GM18502 (cell line): ENCODE results near the gene COG3.

Source experiments
- ATAC-seq: cut with Tn5 transposase; IDR thresholded peaks from one replicate; pipeline ENCODE4 v1.9.1; 2021; ENCODE audit warnings: mild to moderate bottlenecking; ENCODE audit not compliant: unreplicated experiment, poor library complexity

Gene COG3

DNA sequence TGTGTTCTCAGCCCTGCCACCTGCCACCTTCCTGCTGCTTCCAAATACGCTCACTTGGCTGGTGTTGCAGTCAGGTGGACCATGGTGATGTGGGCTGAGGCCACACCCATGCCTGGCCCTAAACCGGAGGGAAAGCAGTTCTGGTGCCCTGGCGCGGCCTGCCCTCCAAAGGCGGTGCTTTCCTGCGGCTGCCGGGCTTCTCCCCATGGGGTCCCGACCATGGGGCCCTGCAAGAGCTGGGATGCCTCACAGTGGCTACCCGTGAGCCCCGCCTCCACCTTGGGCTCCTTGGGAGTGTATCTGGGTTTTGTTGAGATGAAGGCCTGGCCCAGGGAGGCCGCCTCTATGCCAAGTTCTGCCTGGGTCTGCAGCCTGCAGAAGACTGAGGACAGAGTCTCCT lies 77.1 kb downstream of the COG3 start:
- no peak for ATAC-seq

DNA sequence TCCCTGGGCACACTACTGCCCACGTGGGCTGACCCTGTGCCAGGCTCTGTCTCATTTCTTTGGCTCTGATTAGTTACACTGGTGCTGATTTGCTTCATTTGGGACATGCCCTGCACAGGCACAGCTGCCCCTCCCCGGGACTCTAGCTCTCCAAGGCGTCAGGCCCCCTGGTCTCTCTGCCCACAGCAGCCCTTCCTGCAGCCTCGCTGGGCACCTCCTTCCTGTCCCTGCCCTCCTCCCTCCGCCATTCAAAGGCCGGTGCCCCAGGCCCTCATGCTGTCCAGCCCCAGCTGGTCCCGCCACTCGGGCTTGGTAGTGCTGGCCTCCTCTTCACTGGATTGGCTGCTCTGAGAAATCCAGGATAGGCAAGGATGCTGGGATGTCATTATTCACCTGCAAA lies 77.7 kb downstream of the COG3 start:
- ATAC-seq, result no peak

DNA sequence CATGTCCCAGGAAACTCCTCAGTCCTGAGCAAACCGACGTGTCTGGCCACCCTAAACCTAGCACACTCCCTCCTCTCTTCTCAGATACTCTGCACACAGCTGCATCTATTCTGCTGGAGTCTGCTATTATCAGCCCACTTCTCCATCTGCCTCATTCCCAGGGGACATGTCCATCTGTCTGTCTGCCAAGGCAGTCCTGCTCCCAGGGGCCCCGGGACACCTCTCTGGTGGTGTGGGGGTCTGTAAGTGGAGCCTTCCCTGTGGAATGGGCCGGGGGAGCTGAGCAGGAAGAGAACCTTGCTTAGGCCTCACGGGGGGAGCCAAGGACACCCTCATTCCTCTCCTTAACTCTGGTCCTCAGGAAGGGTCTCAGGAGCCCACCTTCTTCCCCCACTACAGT lies 78.1 kb downstream of the COG3 start:
- ATAC-seq, result no peak

DNA sequence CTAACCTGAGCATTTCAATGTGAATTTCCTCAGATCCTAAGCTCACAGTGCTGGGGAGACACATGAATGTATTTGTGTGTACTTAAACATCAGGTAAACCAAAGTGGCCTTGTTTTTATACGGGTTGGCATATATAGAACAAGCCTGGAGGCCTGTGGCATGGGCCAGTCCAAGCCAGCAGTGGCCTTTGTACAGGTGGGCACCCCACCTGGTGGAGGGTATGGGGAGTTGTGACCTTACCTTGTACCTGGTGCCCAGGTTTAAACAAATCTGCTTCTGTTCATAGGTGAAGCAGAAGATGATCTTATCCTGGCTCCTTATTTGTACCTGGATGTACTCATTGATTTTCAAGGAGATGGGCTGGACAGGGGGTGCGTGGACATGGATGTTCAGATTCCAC lies 79.8 kb downstream of the COG3 start:
- ATAC-seq, result no peak

DNA sequence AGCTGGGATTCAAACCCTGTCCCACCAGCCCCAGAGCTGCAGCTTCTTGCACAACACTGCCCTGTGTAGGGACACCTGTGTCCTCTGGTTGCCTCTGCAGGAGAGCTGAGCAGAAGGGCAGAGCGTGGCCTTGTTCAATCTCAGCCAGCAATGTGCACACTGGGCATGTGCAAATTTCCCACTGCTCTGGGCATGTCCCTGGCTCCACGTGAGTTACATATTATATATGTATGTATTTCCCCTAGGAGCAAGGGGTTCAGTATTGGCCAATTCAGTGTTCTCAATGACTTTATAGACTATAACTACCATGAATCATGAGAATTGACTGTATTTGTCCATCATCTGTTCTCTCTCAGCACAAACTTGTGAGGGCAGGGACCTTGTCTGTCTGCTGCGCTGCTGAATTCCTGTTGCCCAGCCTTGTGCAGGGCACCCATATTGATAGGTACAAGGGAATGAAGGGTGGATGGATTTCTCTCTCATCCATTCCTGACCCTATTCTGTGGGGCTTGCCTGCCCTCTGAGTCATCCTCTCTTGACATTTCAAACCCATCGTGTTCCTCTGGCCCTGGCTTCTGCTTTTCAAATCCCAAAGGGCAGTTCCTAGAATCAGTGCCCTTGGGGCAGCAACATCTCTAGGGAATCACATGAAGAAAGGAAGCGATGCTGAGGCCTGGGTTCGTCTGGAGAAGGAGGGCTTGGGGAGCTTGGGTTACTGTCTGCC lies 81.1 kb downstream of the COG3 start:
- no peak for ATAC-seq

DNA sequence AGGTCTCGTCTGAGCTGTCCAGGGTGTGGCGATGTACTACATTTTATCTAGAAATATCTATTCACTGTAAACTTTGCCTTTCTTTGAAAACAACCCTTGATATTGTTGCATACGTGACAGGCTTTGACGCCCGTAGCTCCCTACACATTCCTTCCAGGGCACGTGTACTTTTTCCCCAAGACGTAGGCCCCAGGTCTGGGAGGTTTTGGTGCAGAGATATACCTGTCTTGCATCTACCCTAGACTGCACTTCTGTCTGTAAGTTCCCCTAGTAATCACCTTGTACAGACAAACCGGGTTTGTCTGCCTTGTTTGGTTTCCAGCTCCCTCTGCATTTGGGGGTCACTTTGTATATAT lies 81.6 kb downstream of the COG3 start:
- no peak for ATAC-seq

DNA sequence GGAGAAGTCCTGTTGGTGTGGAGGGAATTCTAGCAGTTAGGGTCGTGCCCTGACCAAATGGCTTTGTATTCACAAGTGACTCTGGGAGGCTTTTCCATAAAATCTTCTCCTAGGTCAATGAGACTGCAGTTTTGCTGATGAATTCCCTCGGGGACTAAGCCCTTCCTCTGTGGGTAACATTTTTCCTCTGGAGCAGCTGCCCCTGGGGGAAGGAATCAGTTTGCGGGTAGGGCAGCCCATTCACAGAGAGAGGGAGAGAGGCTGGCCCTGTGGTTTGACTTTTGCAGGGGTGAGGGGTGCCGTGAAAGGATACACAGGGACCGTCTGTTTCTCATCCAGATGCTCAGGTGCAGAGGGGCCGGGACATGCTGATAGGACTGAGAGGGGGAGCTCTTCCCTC lies 83.5 kb downstream of the COG3 start:
- no peak for ATAC-seq

DNA sequence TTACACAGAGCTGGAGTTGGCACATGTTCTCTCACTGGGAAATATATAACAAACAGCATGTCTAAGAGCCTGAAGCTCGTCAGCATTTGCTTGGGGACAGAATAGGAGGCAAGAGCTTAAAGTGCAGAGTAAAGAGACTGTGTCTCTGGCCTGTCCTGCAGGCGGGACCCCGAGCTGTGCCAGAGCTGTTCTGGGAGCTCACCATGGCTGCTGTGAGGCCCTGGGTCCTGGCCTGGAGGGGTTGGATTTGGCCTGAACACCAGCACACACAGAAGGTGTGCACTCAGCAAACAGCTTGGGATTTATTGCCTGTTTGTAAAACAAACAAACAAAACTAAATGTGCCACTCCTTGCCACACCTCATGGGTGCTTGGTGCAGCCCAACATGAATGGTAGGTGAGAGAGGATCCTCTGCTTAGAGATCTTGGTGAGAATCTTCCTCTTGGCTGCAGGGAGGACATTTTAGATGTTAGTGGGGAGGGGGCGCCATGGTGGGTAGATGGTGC lies 89.9 kb downstream of the COG3 start:
- no peak for ATAC-seq

DNA sequence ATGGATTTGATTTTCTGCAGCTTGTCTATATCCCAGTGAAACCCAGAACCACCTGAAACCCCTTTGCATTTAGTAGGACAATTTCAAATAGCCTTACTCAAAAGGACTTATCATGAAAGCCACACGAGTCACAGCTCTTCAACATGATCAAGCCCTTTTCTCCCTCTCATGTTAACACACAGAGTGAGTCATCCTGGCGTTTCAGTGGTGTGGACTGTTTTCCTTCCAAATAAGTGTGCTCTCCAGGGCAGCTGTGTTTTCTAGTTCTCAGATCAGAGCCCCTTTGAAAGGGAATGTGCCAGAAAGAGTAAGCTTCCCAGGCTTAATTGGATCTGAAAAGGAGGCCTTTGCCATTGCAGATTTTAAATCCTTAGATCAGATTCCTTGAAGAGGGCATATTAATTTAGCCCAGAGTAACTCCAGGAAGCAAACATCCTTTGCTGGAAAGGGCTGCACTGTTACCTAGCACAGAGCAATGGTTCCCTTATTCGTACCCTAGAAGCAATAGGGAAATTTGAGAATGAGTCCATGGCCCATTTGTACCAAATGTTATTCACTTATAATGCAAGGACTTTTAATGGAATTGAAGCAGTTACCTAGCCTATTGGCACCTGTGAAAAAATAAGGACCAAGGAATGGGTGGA lies 99.5 kb downstream of the COG3 start:
- ATAC-seq, result no peak

DNA sequence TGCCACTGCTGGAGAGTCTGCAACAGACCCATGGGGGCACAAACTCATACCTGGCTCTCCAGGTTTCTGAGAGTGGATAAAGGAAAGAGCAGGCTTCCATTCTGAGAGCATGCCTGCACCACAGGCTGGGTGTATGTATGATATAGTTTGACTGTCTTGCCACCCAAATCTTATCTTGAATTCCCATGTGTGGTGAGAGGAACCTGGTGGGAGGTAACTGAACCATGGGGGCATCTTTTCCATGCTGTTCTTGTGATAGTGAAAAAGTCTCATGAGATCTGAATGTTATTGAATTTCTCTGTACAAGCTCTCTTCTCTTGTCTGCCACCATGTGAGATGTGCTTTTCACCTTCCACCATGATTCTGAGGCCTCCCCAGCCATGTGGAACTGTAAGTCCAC lies 100.6 kb downstream of the COG3 start:
- no peak for ATAC-seq

DNA sequence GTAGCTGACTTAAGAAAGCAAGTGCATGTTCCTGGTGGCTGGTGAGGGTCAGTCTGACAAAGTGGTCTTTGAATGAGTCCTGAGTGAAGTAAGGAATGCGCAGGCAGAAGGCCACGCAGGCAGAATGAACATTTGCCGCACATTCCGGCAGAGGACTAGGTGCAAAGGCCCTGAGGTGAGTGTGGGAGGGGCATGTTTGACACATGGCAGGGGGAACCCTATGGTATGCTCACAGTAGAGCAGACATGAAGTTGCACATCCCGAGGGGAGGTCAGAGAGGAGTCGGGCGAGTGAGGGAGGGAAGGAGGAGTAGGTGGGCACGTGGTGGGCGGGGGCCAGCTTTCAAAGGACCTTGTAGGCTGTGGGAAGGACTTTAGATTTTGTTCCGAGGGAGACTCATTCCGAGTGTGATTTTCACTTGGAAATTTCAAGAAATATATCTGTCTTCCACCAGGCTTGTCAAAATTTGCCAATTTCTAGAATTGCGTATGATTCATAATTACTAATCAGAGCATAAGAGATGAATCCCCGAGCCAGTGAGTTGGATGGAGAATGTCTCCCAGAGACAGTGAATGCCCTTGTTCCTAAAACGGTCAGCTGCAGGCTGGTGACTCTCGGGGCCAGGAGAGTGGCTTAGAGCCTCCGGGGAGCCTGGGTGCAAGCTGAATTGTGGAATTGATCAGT lies 110.5 kb downstream of the COG3 start:
- no peak for ATAC-seq

DNA sequence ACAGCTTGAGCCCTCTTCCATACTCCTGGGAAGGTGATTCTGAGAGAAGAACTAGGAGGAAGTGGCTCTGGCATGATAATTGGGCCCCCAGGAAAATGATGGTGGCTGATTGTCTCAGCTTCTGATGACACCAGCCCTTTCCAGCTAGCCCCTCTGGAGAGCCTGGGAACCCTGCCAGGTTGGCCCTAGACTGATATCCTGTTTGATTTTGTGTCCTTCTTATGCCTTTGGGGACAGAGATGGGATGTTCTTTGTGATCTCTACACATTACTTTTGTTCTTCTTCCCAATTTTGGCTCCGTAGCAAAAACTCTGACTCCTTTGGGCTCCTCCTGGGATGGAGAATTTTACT lies 111.1 kb downstream of the COG3 start:
- ATAC-seq, result no peak

DNA sequence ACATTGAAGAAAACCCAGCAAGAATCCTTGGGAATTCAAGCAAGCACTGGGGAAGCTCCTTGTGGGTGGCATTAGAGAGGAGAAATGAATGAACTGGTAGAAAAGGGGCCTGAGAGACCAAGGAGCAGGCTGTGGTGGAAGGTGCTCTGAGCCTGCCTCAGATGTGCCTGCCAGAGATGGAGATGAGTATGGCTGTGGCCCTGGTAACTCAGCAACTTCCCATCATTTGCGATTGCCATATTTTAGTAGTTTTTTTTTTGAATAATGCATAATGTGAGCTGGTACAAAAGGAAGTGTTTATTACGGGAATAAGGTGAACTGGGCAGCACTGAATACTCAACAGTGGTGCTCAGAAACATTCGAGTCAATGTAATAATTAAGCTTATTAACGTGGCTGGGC lies 111.7 kb downstream of the COG3 start:
- ATAC-seq, result no peak

DNA sequence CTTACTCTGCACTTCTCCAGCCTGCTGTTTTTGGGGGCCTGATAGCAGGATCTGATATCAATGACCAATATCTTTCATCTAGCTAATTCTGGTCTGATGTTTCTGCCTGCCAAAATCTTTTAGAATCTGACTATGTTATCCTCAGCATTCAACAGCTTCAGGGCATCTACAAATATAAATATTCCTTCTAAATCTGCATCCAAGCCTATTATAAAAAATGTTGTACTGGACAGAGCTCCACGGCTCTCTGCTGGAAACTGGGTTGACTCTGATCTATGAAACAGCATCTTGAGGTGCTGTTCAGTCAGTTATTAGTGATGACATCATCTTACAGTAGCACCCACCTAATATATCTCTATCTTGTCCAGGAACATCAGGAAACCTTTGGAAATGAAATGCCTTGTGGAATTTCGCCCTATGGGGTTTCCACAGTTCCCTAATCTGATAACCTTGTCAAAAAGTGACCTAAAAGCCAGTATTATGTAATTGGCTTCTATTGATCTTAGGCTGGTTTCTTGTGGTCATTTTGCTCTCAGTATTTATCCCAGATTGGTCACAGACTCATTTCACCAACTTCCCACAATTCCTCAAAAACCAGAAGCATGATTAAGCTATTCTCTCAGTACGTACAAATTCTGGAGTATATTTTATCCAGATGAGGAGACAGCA lies 117.8 kb downstream of the COG3 start:
- ATAC-seq, result no peak

DNA sequence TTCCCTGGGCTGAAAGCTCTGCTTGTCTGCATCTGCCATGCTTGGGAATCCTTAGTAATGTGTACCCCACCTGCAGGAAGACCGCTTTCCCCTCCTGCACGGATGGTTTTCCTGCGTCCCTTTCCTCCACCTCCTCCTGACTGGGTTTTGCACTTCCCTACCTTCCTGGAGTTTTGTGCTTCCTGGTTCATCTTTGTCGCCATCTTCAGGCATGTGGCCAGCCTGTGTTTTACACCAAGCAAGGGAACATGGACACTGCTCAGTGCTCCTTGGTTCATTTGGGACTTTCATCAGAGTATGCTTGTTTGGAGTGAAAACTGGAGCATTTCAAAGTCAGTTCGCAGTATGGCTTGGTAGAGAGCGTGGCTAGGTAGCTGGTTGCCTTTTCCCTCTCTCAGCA lies 120.1 kb downstream of the COG3 start:
- ATAC-seq, result no peak
